ENCODE results near the gene TMEM183A.

TMEM183A gene

GRCh38 chr1:203056516-203056915 lies 49.3 kb downstream of the TMEM183A start:
- Histone ChIP-seq H3K9ac (no peak overlapping the region), H3K9me3 (ENCODE audit: control insufficient read depth, low read length) (no peaks in the 10 kb centered on the region), H3K4me1 (no peaks in the 10 kb centered on the region), H3K27ac (no peak overlapping the region), H2AFZ (no peak overlapping the region), H3K4me2 (ENCODE audit: low read length) (no peak overlapping the region), H3K4me3 (ENCODE audit: low read depth, low read length) (no peak overlapping the region), H3K36me3 (ENCODE audit: control insufficient read depth, insufficient read depth, low read length) (no peaks in the 10 kb centered on the region), H3K27me3 (ENCODE audit: control insufficient read depth, insufficient read depth, low read length) (no peaks in the 10 kb centered on the region), H3K79me2 (no peaks in the 10 kb centered on the region)
- TF ChIP-seq, protein P1, sequence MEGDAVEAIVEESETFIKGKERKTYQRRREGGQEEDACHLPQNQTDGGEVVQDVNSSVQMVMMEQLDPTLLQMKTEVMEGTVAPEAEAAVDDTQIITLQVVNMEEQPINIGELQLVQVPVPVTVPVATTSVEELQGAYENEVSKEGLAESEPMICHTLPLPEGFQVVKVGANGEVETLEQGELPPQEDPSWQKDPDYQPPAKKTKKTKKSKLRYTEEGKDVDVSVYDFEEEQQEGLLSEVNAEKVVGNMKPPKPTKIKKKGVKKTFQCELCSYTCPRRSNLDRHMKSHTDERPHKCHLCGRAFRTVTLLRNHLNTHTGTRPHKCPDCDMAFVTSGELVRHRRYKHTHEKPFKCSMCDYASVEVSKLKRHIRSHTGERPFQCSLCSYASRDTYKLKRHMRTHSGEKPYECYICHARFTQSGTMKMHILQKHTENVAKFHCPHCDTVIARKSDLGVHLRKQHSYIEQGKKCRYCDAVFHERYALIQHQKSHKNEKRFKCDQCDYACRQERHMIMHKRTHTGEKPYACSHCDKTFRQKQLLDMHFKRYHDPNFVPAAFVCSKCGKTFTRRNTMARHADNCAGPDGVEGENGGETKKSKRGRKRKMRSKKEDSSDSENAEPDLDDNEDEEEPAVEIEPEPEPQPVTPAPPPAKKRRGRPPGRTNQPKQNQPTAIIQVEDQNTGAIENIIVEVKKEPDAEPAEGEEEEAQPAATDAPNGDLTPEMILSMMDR (IDR thresholded peaks at IDR 0.05), result no peak

DNA sequence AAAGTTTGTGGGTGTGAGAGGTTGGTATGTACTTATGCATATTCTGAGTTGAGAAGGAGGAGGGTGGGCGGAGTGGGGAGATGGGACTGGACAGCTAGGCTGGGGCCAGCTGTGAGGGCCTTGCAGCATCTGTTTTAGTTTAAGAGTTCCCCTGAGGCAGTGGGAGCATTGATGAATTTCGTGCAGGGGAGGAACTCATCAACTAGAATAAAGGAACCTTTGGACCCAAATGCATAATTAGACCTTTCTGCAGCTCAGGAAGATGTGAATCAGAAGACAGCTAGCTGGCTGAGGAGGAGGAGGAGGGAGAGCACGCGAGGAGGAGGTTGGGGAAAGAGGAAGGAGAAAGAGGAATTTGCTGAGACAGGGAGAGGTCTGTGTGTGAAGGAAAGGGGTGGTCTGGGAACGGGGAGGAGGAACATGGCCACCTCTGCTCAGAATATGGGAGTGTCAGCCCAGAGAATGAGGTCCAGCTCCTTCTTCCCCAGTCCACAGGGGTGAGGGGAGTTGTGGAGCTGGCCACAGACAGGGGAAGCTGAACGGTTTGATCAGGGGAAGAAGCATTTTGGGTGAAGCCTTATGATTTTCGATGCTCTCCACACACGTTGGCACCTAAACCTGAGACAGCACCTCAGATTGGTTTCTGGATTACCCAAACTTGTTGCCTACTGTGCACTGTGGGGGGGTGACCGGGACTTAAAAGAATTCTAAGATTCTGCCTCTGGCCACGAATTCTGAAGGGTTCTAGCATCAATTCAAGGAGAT lies 50.9 kb downstream of the TMEM183A start:
- TF ChIP-seq, protein P1 (IDR thresholded peaks at IDR 0.05), result no peak
- Histone ChIP-seq H3K9ac (no peak overlapping the region), H3K4me3 (ENCODE audit: low read depth, low read length) (no peak overlapping the region), H3K79me2 (no peaks in the 10 kb centered on the region), H3K4me2 (ENCODE audit: low read length) (no peak overlapping the region), H3K36me3 (ENCODE audit: control insufficient read depth, insufficient read depth, low read length) (no peaks in the 10 kb centered on the region), H3K9me3 (ENCODE audit: control insufficient read depth, low read length) (no peaks in the 10 kb centered on the region), H2AFZ (no peak overlapping the region), H3K4me1 (no peaks in the 10 kb centered on the region), H3K27me3 (ENCODE audit: control insufficient read depth, insufficient read depth, low read length) (no peaks in the 10 kb centered on the region), H3K27ac (no peak overlapping the region)

DNA sequence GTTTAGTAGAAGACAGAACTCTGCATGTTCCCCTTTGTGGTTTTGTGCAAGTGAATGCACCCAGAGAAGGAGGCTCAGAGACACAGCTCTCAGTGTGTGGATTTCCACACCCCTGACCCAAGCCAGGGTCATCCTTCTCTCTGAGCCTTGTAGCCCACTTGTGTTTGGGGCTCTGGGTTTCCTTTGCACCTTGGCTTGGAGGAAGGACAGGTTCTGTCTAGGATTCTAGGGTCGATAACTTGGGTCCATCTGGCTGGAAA lies 51.4 kb downstream of the TMEM183A start:
- Histone ChIP-seq H3K79me2 (no peaks in the 10 kb centered on the region), H3K9me3 (ENCODE audit: control insufficient read depth, low read length) (no peaks in the 10 kb centered on the region), H3K27me3 (ENCODE audit: control insufficient read depth, insufficient read depth, low read length) (no peaks in the 10 kb centered on the region), H3K27ac (no peak overlapping the region), H3K4me1 (no peaks in the 10 kb centered on the region), H3K9ac (no peak overlapping the region), H3K36me3 (ENCODE audit: control insufficient read depth, insufficient read depth, low read length) (no peaks in the 10 kb centered on the region), H3K4me2 (ENCODE audit: low read length) (no peak overlapping the region), H3K4me3 (ENCODE audit: low read depth, low read length) (no peak overlapping the region), H2AFZ (no peak overlapping the region)
- TF ChIP-seq, protein P1 (IDR thresholded peaks at IDR 0.05), result no peak

DNA sequence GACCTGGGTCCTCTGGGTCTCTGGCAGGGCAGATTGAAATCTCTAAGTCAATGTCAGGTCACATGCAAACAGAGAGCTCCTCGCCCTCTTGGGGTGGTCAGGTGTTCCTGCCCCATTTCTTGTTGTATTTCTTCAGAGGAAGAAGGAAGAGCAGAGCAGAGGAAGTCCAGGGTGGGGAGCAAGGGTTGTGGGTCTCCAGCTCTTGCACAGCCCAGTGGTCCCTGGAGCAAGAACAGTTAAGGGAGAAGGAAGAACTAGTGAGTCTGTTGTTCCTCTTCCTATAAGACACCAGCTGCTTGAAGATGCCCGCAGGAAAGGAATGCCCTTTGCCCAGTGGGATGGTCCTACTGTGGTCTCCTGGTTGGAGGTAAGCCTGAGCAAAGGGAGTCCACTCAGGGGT lies 52.3 kb downstream of the TMEM183A start:
- TF ChIP-seq, protein P1 (IDR thresholded peaks at IDR 0.05), result no peak
- no peak overlapping the region for H3K9ac ChIP-seq
- H3K4me1 ChIP-seq, result no peaks in the 10 kb centered on the region
- H3K9me3 ChIP-seq (ENCODE audit: control insufficient read depth, low read length), result no peaks in the 10 kb centered on the region
- no peaks in the 10 kb centered on the region for H3K27me3 ChIP-seq (ENCODE audit: control insufficient read depth, insufficient read depth, low read length)
- H2AFZ ChIP-seq, result no peak overlapping the region
- no peaks in the 10 kb centered on the region for H3K79me2 ChIP-seq
- H3K36me3 ChIP-seq (ENCODE audit: control insufficient read depth, insufficient read depth, low read length), result no peaks in the 10 kb centered on the region
- no peak overlapping the region for H3K4me3 ChIP-seq (ENCODE audit: low read depth, low read length)
- no peak overlapping the region for H3K27ac ChIP-seq
- H3K4me2 ChIP-seq (ENCODE audit: low read length), result no peak overlapping the region

DNA sequence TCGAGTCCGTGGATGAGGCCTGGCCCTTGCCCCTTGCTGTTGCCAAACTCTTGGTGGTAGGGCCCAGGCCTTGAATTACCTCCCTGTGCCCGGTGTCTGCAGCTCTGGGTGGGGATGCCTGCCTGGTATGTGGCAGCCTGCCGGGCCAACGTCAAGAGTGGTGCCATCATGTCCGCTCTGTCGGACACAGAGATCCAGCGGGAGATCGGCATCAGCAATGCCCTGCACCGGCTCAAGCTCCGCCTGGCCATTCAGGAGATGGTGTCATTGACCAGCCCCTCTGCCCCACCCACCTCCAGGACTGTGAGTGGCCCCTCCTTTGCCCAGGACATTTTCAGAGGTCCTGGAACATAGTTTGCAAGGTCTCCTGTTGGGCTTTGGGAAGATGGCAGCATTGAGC lies 52.9 kb downstream of the TMEM183A start:
- Histone ChIP-seq H3K27ac (no peak overlapping the region), H3K4me3 (ENCODE audit: low read depth, low read length) (no peak overlapping the region), H3K27me3 (ENCODE audit: control insufficient read depth, insufficient read depth, low read length) (no peaks in the 10 kb centered on the region), H3K9me3 (ENCODE audit: control insufficient read depth, low read length) (no peaks in the 10 kb centered on the region), H3K4me1 (no peaks in the 10 kb centered on the region), H2AFZ (no peak overlapping the region), H3K9ac (no peak overlapping the region), H3K4me2 (ENCODE audit: low read length) (no peak overlapping the region), H3K79me2 (no peaks in the 10 kb centered on the region), H3K36me3 (ENCODE audit: control insufficient read depth, insufficient read depth, low read length) (no peaks in the 10 kb centered on the region)
- TF ChIP-seq, protein P1 (IDR thresholded peaks at IDR 0.05), result no peak

All from parathyroid adenoma (tissue), 2 donors.